ENCODE measurements around the gene NCOA1. TPM values are rescaled to one million over a fixed set of nuclear protein-coding genes. Genes with fewer than 3 reads are reported as not detected.

Gene NCOA1
- total RNA-seq, 1 experiment from 2014 or later: 37.1 TPM

DNA sequence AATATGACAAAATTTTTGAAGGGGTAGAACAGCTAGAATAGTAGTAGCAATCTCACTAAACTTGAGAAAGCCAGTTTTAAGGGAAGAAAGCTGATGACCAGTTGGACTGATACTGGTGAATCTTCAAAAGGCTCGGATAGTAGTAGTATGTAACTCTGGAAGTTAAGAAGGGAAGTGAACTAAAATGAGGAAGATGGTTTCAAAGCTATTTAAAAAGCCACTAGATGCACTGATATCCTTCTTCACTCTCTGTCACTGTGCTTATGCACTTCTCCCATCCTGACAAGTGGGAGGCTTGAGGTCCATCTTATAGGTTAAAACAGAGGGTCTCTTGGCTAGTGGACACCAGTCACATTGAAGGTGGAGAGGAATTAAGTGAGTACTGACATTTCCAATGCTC is 141.1 kb downstream of the NCOA1 start:
- intact Hi-C loops (cut with micrococcal nuclease; ENCODE audit: unreplicated experiment): no loop called here
- CTCF ChIA-PET: no interaction called here
- no peak overlapping the region for H3K4me3 Mint-ChIP-seq (ENCODE audit: unreplicated experiment)

DNA sequence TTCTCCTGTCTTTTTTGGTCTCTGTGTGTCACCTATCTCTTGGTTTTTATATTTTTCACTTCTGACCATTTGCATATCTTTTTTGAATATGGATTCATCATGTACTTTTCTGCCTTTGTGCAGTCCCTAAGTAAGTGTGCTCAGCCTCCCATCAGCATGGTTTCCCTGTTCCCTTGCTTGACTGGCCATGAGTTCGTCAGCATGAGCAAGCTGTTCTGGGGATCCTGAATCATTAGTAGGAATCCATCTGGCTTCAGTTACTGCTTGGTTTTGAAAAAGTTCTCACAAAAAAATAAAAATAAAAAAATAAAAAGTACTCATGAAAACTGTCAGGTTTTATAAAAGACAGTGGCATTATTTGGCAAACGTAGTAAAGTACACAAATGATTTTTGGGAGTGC is 144.1 kb downstream of the NCOA1 start:
- Histone ChIP-seq H3K36me3 (ENCODE audit: control insufficient read depth, insufficient read depth, low read length) (no peaks in the 10 kb centered on the region), H3K4me3 (ENCODE audit: low read depth, low read length) (no peak overlapping the region), H3K27me3 (replicated peaks; ENCODE audit: control insufficient read depth, insufficient read depth, low read length) (no peaks in the 10 kb centered on the region), H3K9me3 (no peaks in the 10 kb centered on the region), H3K4me1 (no peaks in the 10 kb centered on the region)
- intact Hi-C loops (cut with micrococcal nuclease; ENCODE audit: unreplicated experiment): no loop called here
- ChIA-PET CTCF (no interaction called here), POLR2A (no interaction called here)
- BruUV-seq (replicated peaks): no TSS peak
- TF ChIP-seq CTCF (IDR thresholded peaks at IDR 0.05; ENCODE audit: insufficient read depth in 1 of 2, low read depth in 1 of 2, low read length in 1 of 2, severe bottlenecking in 1 of 2, unreplicated experiment in 1 of 2): no peak
- peaks cover 11% of the 10 kb centered on the region for H3K9me3 Mint-ChIP-seq (ENCODE audit: unreplicated experiment)
- no peak overlapping the region for H3K27ac Mint-ChIP-seq (ENCODE audit: unreplicated experiment)
- no peaks in the 10 kb centered on the region for H3K27me3 Mint-ChIP-seq (ENCODE audit: insufficient read depth, unreplicated experiment)
- H3K4me1 Mint-ChIP-seq (ENCODE audit: low read depth, unreplicated experiment): peaks cover 6% of the 10 kb centered on the region
- DNase-seq: no peak
- no peaks in the 10 kb centered on the region for H3K36me3 Mint-ChIP-seq (ENCODE audit: insufficient read depth, unreplicated experiment)
- no peak overlapping the region for H3K4me3 Mint-ChIP-seq (ENCODE audit: unreplicated experiment)

More for the DNA sequence above, 141.1 kb downstream of the NCOA1 start:
- H3K4me1 Mint-ChIP-seq (ENCODE audit: low read depth, unreplicated experiment): peaks cover 12% of the 10 kb centered on the region
- Histone ChIP-seq H3K4me3 (ENCODE audit: low read depth, low read length) (no peak overlapping the region), H3K4me1 (no peaks in the 10 kb centered on the region), H3K9me3 (no peaks in the 10 kb centered on the region), H3K27me3 (replicated peaks; ENCODE audit: control insufficient read depth, insufficient read depth, low read length) (no peaks in the 10 kb centered on the region), H3K36me3 (ENCODE audit: control insufficient read depth, insufficient read depth, low read length) (no peaks in the 10 kb centered on the region)
- H3K9me3 Mint-ChIP-seq (ENCODE audit: unreplicated experiment): no peaks in the 10 kb centered on the region
- no peak overlapping the region for H3K27ac Mint-ChIP-seq (ENCODE audit: unreplicated experiment)
- DNase-seq: no peak
- H3K36me3 Mint-ChIP-seq (ENCODE audit: insufficient read depth, unreplicated experiment): no peaks in the 10 kb centered on the region
- no peaks in the 10 kb centered on the region for H3K27me3 Mint-ChIP-seq (ENCODE audit: insufficient read depth, unreplicated experiment)
- no peak for TF ChIP-seq CTCF (IDR thresholded peaks at IDR 0.05; ENCODE audit: insufficient read depth in 1 of 2, low read depth in 1 of 2, low read length in 1 of 2, severe bottlenecking in 1 of 2, unreplicated experiment in 1 of 2)
- no TSS peak for BruUV-seq (replicated peaks)
- POLR2A ChIA-PET: no interaction called here

DNA sequence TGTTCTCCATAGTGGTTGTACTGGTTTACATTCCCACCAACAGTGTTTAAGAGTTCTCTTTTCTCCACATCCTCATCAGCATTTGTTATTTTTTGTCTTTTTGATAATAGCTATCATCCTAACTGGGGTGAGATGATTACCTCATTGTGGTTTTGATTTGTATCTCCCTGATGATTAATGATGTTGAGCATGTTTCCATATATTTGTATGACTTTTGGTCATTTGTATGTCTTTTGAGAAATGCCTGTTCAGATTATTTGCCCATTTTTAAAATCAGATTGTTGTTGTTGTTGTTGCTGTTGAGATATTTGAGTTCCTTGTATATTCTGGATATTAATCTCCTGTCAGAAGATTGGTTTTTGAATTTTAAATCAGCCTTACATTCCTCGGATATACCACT is 147.5 kb downstream of the NCOA1 start:
- Mint-ChIP-seq H3K4me1 (ENCODE audit: low read depth, unreplicated experiment) (peaks cover 6% of the 10 kb centered on the region), H3K4me3 (ENCODE audit: unreplicated experiment) (no peak overlapping the region), H3K27ac (ENCODE audit: unreplicated experiment) (no peak overlapping the region), H3K9me3 (ENCODE audit: unreplicated experiment) (peaks cover 11% of the 10 kb centered on the region), H3K27me3 (ENCODE audit: insufficient read depth, unreplicated experiment) (no peaks in the 10 kb centered on the region), H3K36me3 (ENCODE audit: insufficient read depth, unreplicated experiment) (no peaks in the 10 kb centered on the region)
- no peak for TF ChIP-seq CTCF (IDR thresholded peaks at IDR 0.05; ENCODE audit: insufficient read depth in 1 of 2, low read depth in 1 of 2, low read length in 1 of 2, severe bottlenecking in 1 of 2, unreplicated experiment in 1 of 2)
- no peaks in the 10 kb centered on the region for H3K36me3 ChIP-seq (ENCODE audit: control insufficient read depth, insufficient read depth, low read length)
- DNase-seq: no peak
- CTCF ChIA-PET: no interaction called here
- no peaks in the 10 kb centered on the region for H3K4me1 ChIP-seq
- POLR2A ChIA-PET: no interaction called here
- H3K9me3 ChIP-seq: no peaks in the 10 kb centered on the region
- no TSS peak for BruUV-seq (replicated peaks)
- H3K27me3 ChIP-seq (replicated peaks; ENCODE audit: control insufficient read depth, insufficient read depth, low read length): no peaks in the 10 kb centered on the region
- intact Hi-C loops (cut with micrococcal nuclease; ENCODE audit: unreplicated experiment): no loop called here
- no peak overlapping the region for H3K4me3 ChIP-seq (ENCODE audit: low read depth, low read length)

Measured in Caco-2 (cell line).